Heart right ventricle (tissue), 16 donors: ENCODE measurements around the gene CAMK4. TPM values are rescaled to one million over a fixed set of nuclear protein-coding genes. Genes with fewer than 3 reads are reported as not detected.

Experiments used
- ATAC-seq, 8 donors: fragments of 200-7000 bp; cut with Tn5 transposase; one replicate each; pipeline ENCODE4 v1.9.1; 2020; ENCODE audit warnings: mild to moderate bottlenecking in 8 of 8, moderate library complexity in 8 of 8, moderate number of reproducible peaks in 1 of 8
- DNase-seq, 2 donors: peaks; one replicate each; pipeline ENCODE4 v3.0.0-alpha.2; 2020
- H3K27ac ChIP-seq, 10 donors: fragments of 200-600 bp; sonication (generic) in 2 of 10; one replicate each; pipeline versions ENCODE4 v1.5.0 to v1.8.0; 2020 to 2022; ENCODE audit warnings: mild to moderate bottlenecking in 3 of 10
- H3K27me3 ChIP-seq, 7 donors: fragments of 200-600 bp; one replicate each; pipeline ENCODE4 v1.8.0; 2021 to 2022; ENCODE audit warnings: mild to moderate bottlenecking in 2 of 7
- H3K36me3 ChIP-seq, 9 donors: fragments of 200-600 bp; sonication (generic) in 1 of 9; one replicate each; pipeline versions ENCODE4 v1.5.0 to v1.8.0; 2020 to 2022; ENCODE audit warnings: mild to moderate bottlenecking in 2 of 9
- H3K4me1 ChIP-seq, 9 donors: fragments of 200-600 bp; sonication (generic) in 1 of 9; one replicate each; pipeline versions ENCODE4 v1.5.0 to v1.8.0; 2020 to 2022; ENCODE audit warnings: mild to moderate bottlenecking in 4 of 9
- H3K4me3 ChIP-seq, 10 donors: fragments of 200-600 bp; sonication (generic) in 2 of 10; one replicate each; pipeline versions ENCODE4 v1.5.0 to v1.8.0; 2020 to 2022; ENCODE audit warnings: mild to moderate bottlenecking in 7 of 10, moderate library complexity in 2 of 10
- H3K9me3 ChIP-seq, 11 donors: fragments of 200-600 bp in 10 of 11; sonication (generic) in 2 of 11; one replicate each; pipeline versions ENCODE4 v1.5.0 to v1.8.0; 2013 to 2022; ENCODE audit warnings: mild to moderate bottlenecking in 2 of 11, control low read depth in 1 of 11, moderate library complexity in 1 of 11
- WGBS, 2 donors: extraction: QIAGEN DNeasy Blood & Tissue Kit; methylation state at CpG; one replicate each; pipeline ENCODE4 v1.1.7; 2013; ENCODE audit warnings: inconsistent platforms in 1 of 2; 5-methylcytosine and 5-hydroxymethylcytosine counted together
- intact Hi-C, 10 donors: fragments of 100-400 bp; cut with DNase I; formaldehyde crosslinking; loops; one replicate each; pipeline versions ENCODE4 v1.11.1 to v1.14.2; 2022
- long read RNA-seq, 3 donors: library from polyadenylated mRNA; unstranded; transcript quantifications; one replicate each; pipeline ENCODE4 v2.0.0, GENCODE V29; 2020 to 2021
- polyA plus RNA-seq, 2 donors: library from polyadenylated mRNA; stranded (reverse); fragments of 200-250 nt; gene quantifications; one replicate each; pipeline ENCODE4 v1.2.3, GENCODE V29; 2013
- total RNA-seq, 10 donors: library from RNA; stranded (reverse); fragmentation: NEBNext Ultra II Directional in 3 of 10; extraction: Animal tissue kit (Norgen Biotek cat#: 25700) in 3 of 10; gene quantifications; one replicate each; pipeline versions ENCODE4 v1.2.1 to v1.2.4, GENCODE V29; 2021 to 2023
- TF ChIP-seq, protein P1 (sequence below), 9 donors: fragments of 200-600 bp; sonication (generic) in 2 of 9; IDR thresholded peaks; one replicate each; pipeline versions ENCODE4 v1.5.0 to v1.8.0; 2021 to 2022; ENCODE audit warnings: antibody characterized with exemption in 9 of 9, mild to moderate bottlenecking in 5 of 9, moderate library complexity in 1 of 9
- donor health status: Arrhythmogenic right ventricular cardiomyopathy.
- donor health status: ischemic (EF 13 %, LVEDD 7.1; RV severe dilation, severe dysfunction).
- donor health status: healthy with polysubstance abuse.
- donor health status: DM: no; HTN: yes; CAD: no.
- donor health status: DM: no; HTN: no; CAD: no.
- donor health status: ischemic (EF 25% LVEDD 6.9; RV normal size, moderate dysfunction).
- donor health status: ischemic (EF 25% LVEDD 5.7; RV mildly dilated, moderate dysfunction).
- donor health status: healthy.
- donor health status: DM: yes; HTN: yes; CAD: no.
- donor health status: Ischemic cardiomyopathy.
- donor health status: ischemic (EF 35%, LVEDD 5.7; RV mildly dilated, moderate dysfunction).
- donor health status: nonischemic (EF 11% LVEDD 7.7; RV severe dilation, severe dysfunction).
- donor health status: DM: yes; HTN: yes; CAD: no.
- donor health status: PGD.
- donor health status: ischemic (EF 29% LVEDD 5.4; RV normal size, mild dysfunction).
- donor health status: nonischemic (EF 23%, LVEDD 6.1; RV moderate dilation, normal function).

The CAMK4 gene
- total RNA-seq (1 to 10 TPM in 1 of 10 donors, under 1 TPM in 9; 0.02 to 2.0 (median 0.35) TPM), polyA plus RNA-seq (under 1 TPM in 1 of 2 donors, not detected in 1; 0.06 TPM)
- long read RNA-seq, donor 1: 0 reads
- long read RNA-seq, donor 2, full-length matches to known transcripts: 1 of 1 reads
- long read RNA-seq, donor 2, partial matches to known transcripts: 0 of 1 reads
- long read RNA-seq, donor 2, other reads (novel, unspliced or antisense): 0 of 1 reads
- long read RNA-seq, donor 3, partial matches to known transcripts: 0 of 1 reads
- long read RNA-seq, donor 3, other reads (novel, unspliced or antisense): 1 of 1 reads

DNA sequence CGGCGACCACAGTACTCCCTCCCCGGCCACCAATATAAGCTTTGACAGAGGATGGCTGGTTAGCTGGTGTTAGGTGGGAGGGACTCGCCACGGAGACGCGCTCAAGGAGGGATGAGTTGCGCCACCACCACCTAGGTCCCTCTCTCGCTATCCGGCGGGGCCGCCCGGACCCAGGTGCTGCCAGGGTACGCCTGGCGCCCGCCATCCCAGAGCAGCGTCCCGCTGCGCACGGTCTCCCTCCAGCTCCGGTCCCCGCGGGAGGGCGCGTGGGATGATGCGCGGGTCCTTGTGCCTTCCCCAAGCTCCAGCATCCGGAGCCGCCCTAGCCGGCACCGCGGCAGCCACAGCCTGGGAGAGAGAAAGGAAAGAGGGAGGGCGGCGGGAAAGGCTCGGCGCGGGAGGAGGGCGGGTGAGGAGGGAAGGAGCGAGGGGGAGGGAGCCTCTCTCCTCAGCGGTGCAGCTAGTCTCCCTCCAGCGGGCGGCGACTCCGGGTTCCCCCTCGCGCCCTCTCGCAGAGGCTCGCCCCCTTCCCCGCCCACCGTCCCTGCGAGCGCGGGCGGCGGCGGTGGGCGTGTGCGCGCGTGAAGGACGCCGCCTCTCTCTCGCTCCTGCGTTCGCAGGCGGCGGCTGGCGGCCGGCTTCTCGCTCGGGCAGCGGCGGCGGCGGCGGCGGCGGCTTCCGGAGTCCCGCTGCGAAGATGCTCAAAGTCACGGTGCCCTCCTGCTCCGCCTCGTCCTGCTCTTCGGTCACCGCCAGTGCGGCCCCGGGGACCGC lies at the start of gene CAMK4:
Gene CAMK4 (plus strand): TSS at position 598 of the 774 bp plus-strand sequence. CDS start 100 bp downstream, at position 698.
- H3K36me3 ChIP-seq: no peaks in the 10 kb centered on the region
- intact Hi-C loops: no loop called here
- H3K27ac ChIP-seq: peak within 1 kb of the TSS in 1 of 10 donors; percentile 60
- H3K27me3 ChIP-seq: peaks cover 0 to 46% (median 30%) of the 10 kb centered on the region in 7 donors
- peaks cover 0 to 19% (median 11%) of the 10 kb centered on the region in 9 donors for H3K4me1 ChIP-seq
- peak within 1 kb of the TSS; percentile 49 to 69 (median 59) for H3K4me3 ChIP-seq
- no peaks in the 10 kb centered on the region for H3K9me3 ChIP-seq
- TF ChIP-seq, protein P1, sequence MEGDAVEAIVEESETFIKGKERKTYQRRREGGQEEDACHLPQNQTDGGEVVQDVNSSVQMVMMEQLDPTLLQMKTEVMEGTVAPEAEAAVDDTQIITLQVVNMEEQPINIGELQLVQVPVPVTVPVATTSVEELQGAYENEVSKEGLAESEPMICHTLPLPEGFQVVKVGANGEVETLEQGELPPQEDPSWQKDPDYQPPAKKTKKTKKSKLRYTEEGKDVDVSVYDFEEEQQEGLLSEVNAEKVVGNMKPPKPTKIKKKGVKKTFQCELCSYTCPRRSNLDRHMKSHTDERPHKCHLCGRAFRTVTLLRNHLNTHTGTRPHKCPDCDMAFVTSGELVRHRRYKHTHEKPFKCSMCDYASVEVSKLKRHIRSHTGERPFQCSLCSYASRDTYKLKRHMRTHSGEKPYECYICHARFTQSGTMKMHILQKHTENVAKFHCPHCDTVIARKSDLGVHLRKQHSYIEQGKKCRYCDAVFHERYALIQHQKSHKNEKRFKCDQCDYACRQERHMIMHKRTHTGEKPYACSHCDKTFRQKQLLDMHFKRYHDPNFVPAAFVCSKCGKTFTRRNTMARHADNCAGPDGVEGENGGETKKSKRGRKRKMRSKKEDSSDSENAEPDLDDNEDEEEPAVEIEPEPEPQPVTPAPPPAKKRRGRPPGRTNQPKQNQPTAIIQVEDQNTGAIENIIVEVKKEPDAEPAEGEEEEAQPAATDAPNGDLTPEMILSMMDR (IDR thresholded peaks at IDR 0.05): peak in 4 of 9 donors; percentile 18 to 40 (median 26)
- 0 to 1% methylated on average over 71 to 88 of the region's 89 CpGs for WGBS, 2 donors
- ATAC-seq (peak; percentile 86 to 92 (median 88)), DNase-seq (peak; percentile 54 to 55)

DNA sequence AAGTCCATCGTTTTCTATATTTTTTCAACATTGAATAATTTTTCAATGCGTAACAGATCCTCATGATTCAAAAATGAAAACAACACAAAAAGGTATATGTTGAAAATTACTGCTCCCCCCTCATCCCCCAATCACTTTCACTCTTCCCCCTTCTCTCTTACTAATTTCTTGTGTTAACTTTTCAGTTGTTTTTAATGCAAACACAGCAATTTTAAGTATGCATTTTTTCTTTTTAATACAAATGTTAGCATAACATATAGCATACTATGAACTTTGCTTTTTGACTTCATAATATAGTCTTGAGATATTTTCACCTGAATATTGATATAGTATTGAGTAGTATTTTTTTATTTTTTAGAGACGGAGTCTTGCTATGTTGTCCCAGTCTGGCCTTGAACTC lies 41.1 kb upstream of the CAMK4 start:
- ATAC-seq (no peak), DNase-seq (no peak)
- intact Hi-C loops: no loop called here
- WGBS, 2 donors: 95% methylated on average over 3 of the region's 3 CpGs
- TF ChIP-seq, protein P1 (IDR thresholded peaks at IDR 0.05): no peak
- no peaks in the 10 kb centered on the region for H3K27me3 ChIP-seq
- H3K4me1 ChIP-seq: no peaks in the 10 kb centered on the region
- H3K36me3 ChIP-seq: no peaks in the 10 kb centered on the region
- H3K27ac ChIP-seq: no peak overlapping the region
- no peak overlapping the region for H3K4me3 ChIP-seq
- no peaks in the 10 kb centered on the region for H3K9me3 ChIP-seq

DNA sequence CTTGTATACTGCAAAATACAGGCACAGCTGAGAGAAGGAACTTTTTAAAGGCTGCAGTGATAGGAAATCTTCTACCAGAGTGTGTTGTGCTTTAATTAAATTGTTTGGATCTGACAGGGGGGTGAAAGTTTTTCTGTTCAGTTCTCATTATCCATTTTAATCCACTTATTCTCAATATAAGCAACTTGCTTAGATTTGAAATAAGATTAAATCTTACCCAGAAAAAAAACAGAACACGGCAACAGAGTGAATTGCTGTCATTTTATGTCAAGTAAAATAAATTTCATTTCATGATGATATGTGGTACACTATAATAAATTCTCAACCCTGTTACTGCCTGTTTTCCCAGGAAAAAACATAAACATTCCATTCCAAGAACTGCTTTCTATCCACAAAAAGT lies 37.1 kb upstream of the CAMK4 start:
- TF ChIP-seq, protein P1 (IDR thresholded peaks at IDR 0.05): no peak
- no peak for DNase-seq
- H3K4me3 ChIP-seq: no peak overlapping the region
- H3K4me1 ChIP-seq: no peaks in the 10 kb centered on the region
- no peak overlapping the region for H3K27ac ChIP-seq
- ATAC-seq: no peak
- no peaks in the 10 kb centered on the region for H3K9me3 ChIP-seq
- peaks cover 0 to 3% (median 0%) of the 10 kb centered on the region in 7 donors for H3K27me3 ChIP-seq
- H3K36me3 ChIP-seq: no peaks in the 10 kb centered on the region
- intact Hi-C loops: no loop called here
- WGBS, 2 donors: 81 to 84% methylated on average over 1 of the region's 1 CpG

DNA sequence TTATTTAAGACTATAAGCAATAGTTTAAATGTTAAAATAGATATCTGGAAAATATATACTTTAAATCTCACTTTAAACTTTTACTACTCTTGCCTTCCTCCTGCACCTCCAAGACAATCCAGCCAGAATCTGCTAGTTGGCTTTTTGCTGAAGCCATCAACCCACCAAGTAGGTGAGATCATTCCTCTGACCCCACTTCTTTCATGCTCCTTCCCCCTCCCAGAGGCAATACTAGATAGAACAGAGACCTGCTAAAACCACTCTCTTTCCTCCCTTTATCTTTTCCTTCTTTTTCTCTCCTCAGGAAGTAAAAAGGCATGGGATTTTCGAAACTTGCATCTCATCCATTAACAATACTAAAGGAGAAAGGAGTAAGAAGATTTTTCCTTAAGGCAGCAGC lies 30.1 kb upstream of the CAMK4 start:
- intact Hi-C loops: no loop called here
- H3K36me3 ChIP-seq: no peaks in the 10 kb centered on the region
- H3K4me1 ChIP-seq: no peaks in the 10 kb centered on the region
- H3K27ac ChIP-seq: no peak overlapping the region
- H3K27me3 ChIP-seq: peaks cover 0 to 4% (median 0%) of the 10 kb centered on the region in 7 donors
- TF ChIP-seq, protein P1 (IDR thresholded peaks at IDR 0.05): no peak
- no peak overlapping the region for H3K4me3 ChIP-seq
- ATAC-seq: no peak
- WGBS, 2 donors: 42 to 63% methylated on average over 1 of the region's 1 CpG
- DNase-seq: no peak
- no peaks in the 10 kb centered on the region for H3K9me3 ChIP-seq
